Skeletal muscle tissue (tissue), 4 donors: Measurements from ENCODE around the gene KRTAP1-5. TPM values are rescaled to one million over a fixed set of nuclear protein-coding genes. Genes with fewer than 3 reads are reported as not detected.
"Not testable (repeated sequence)": the region's sequence is repeated elsewhere in the genome, so short reads cannot be mapped to it uniquely, and the experiment has no call there.

ENCODE experiments used
- H3K27ac ChIP-seq: one replicate; pipeline ENCODE4 v1.7.0; 2013; ENCODE audit warnings: mild to moderate bottlenecking, low read depth, low read length, inconsistent platforms
- H3K27me3 ChIP-seq, 3 donors: one replicate each; pipeline ENCODE4 v1.7.0; 2013; ENCODE audit warnings: low read length in 3 of 3; ENCODE audit not compliant: control insufficient read depth in 3 of 3, insufficient read depth in 3 of 3
- H3K36me3 ChIP-seq, 3 donors: one replicate each; pipeline ENCODE4 v1.7.0; 2013; ENCODE audit warnings: low read length in 3 of 3; ENCODE audit not compliant: control insufficient read depth in 3 of 3, insufficient read depth in 3 of 3
- H3K4me1 ChIP-seq, 3 donors: one replicate each; pipeline ENCODE4 v1.7.0; 2013; ENCODE audit warnings: low read length in 3 of 3, mild to moderate bottlenecking in 3 of 3; ENCODE audit not compliant: control insufficient read depth in 3 of 3, insufficient read depth in 3 of 3
- H3K4me3 ChIP-seq, 3 donors: one replicate each; pipeline ENCODE4 v1.7.0; 2013; ENCODE audit warnings: low read length in 3 of 3
- H3K9ac ChIP-seq, 3 donors: one replicate each; pipeline ENCODE4 v1.7.0; 2013; ENCODE audit warnings: low read length in 3 of 3, mild to moderate bottlenecking in 3 of 3, moderate library complexity in 2 of 3, low read depth in 1 of 3
- H3K9me3 ChIP-seq, 3 donors: one replicate each; pipeline ENCODE4 v1.7.0; 2013; ENCODE audit warnings: low read length in 3 of 3; ENCODE audit not compliant: control insufficient read depth in 3 of 3
- total RNA-seq: library from RNA; depleted of rRNA; stranded (reverse); fragments of >200 nt; gene quantifications from one replicate; pipeline ENCODE4 v1.2.3, GENCODE V29; 2014
- donor health status: Osteomylitis.

The KRTAP1-5 gene
- total RNA-seq, 1 donor from 2014 or later = not detected

DNA sequence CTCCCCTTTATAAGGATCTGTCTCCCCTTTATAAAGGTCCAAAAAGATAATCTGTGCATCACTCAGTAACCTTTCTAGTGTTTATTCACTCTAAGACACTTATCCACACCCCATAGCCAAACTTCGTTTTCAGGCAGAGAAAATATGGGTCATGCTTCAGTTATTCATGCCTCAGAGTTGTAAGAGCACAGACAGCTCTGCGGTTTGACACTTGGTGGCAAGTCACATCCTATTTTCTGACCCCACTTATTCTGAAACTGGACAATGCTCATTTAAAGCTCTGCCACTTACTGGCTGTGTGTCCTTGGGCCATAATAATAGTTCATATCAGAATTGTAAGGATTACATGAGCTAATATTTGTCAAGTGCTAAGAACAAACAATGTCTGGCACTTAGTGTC lies 22.1 kb upstream of the KRTAP1-5 start:
- H3K9me3 ChIP-seq = peaks cover 0 to 5% (median 0%) of the 10 kb centered on the region in 3 donors
- no peaks in the 10 kb centered on the region for H3K36me3 ChIP-seq
- H3K4me3 ChIP-seq = no peak overlapping the region
- H3K4me1 ChIP-seq = no peaks in the 10 kb centered on the region
- H3K27me3 ChIP-seq = peaks cover 11 to 27% (median 14%) of the 10 kb centered on the region in 3 donors
- H3K27ac ChIP-seq = no peak overlapping the region
- no peak overlapping the region for H3K9ac ChIP-seq

DNA sequence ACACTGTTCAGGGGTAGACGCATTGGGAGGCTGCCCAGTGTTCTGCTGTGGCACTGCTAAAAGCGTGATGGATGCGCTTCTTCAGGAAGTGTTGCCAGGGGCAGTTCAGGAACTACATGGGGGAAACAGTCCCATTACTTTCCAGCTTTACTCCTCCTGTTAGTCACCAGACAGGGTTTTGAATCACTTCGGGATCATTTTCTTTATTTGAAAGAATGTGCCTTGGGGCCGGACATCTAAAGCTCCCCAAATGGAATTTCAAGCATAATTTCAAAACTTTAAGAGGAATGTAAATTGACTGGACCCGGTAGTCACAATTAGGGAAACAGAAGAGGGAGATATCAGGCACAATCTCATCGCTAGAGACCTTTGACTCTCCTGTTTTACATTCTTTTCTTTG lies 21.4 kb upstream of the KRTAP1-5 start:
- Histone ChIP-seq H3K9ac (no peak overlapping the region), H3K27me3 (peaks cover 11 to 24% (median 14%) of the 10 kb centered on the region in 3 donors), H3K4me1 (no peaks in the 10 kb centered on the region), H3K4me3 (no peak overlapping the region), H3K9me3 (peaks cover 0 to 3% (median 0%) of the 10 kb centered on the region in 3 donors), H3K27ac (no peak overlapping the region), H3K36me3 (no peaks in the 10 kb centered on the region)

DNA sequence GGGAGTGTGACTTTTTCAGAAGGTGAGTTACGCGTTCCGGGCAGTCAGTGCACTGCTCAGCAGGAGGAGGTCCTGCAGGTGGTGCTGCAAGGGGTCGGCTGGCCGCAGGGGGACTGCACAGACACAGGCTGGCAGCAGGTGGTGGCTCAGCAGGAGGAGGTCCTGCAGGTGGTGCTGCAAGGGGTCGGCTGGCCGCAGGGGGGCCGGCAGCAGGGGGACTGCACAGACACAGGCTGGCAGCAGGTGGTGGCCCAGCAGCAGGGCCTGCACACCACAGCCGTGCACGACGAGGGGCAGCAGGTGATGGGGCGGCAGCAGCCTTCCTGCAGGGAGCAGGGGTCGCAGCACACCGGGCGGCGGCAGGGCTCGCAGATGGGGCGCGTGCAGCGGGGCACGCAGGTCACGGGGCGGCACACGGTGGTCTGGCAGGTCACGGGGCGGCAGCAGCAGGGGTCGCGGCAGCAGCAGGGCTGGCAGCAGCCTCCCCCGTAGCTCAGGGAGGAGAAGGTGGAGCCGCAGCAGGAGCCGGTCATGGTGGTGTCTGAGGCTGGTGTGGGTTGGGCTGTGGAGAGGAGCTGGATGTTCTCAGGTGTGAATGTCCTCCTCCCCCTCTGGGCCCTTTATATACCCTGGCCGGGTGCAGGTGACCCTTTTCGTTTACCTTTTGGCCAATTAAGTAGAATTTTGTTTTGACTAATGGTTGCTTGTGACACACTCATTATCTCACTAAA lies 19.9 kb upstream of the KRTAP1-5 start, which contains the start of gene KRTAP2-1:
KRTAP2-1 (minus strand) TSS at position 582 of the 731 bp plus-strand sequence; CDS start at position 533, 49 bp downstream.
- not testable (repeated sequence) for H3K4me3 ChIP-seq

DNA sequence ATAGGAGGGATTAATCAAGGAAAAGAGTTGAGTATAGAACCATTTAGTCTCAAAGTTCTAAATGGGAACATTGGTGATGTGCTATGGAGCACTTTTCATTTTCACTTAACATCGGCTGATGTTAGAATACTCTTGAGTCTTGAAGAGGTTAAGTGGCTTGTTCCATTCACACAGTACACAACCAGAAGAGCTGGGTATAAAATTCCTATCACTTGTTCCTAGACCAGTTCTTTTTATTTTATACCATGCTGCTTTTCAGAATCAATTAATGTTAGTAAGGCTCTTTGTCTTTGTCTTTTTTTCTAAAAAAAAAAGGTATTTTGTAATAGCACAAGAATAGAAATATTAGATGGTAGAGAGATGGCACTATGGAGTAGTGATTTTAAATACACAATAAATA lies 15.9 kb upstream of the KRTAP1-5 start:
- Histone ChIP-seq H3K4me1 (no peaks in the 10 kb centered on the region), H3K9ac (no peak overlapping the region), H3K27me3 (peaks cover 1 to 14% (median 5%) of the 10 kb centered on the region in 3 donors), H3K36me3 (no peaks in the 10 kb centered on the region), H3K27ac (no peak overlapping the region), H3K9me3 (no peaks in the 10 kb centered on the region), H3K4me3 (no peak overlapping the region)

More for the DNA sequence above, 19.9 kb upstream of the KRTAP1-5 start, which contains the start of gene KRTAP2-1:
- not testable (repeated sequence) for H3K36me3 ChIP-seq, H3K27ac ChIP-seq, H3K9me3 ChIP-seq, H3K9ac ChIP-seq, H3K4me1 ChIP-seq
- H3K27me3 ChIP-seq = peaks cover 11 to 24% (median 14%) of the 10 kb centered on the region in 3 donors

DNA sequence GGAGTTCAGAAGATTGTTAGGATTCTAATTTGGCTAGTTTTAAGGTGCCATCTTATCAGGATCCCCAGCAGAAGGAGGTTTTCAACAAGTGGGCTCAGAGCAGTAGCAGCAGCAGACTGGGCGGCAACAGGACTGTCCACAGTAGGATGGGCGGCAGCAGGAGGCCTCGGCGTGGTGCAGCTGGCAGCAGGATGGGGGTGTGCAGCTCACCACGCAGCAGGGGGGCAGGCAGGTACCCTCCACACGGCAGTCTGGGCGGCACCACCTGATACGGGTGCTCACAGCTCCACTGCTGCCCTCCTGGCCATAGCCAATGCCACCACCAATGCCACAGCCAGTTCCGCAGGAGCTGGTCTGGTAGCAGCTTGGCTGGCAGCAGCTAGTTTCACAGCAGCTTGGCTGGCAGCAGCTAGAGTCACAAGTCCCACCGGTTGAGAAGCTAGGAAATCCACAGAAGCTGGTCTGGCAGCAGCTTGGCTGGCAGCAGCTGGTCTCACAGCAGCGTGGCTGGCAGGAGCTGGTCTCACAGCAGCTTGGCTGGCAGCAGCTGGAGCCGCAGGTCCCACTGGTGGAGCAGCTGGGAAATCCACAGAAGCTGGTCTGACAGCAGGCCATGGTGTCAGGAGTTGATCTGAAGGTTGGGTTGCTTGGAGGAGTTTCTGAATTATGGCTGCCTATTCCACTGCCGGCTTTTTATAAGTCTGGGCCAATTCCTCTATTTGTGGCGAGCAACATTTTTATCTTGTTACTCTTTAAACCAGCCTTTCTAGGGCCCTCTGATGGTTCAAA lies 14.0 kb upstream of the KRTAP1-5 start, which contains the start of gene KRTAP1-1:
KRTAP1-1 (minus strand) TSS at position 668 of the 789 bp plus-strand sequence; CDS start at position 615, 53 bp downstream.
- H3K9ac ChIP-seq, H3K27me3 ChIP-seq, H3K27ac ChIP-seq, H3K4me3 ChIP-seq, H3K9me3 ChIP-seq, H3K36me3 ChIP-seq, H3K4me1 ChIP-seq: not testable (repeated sequence)

DNA sequence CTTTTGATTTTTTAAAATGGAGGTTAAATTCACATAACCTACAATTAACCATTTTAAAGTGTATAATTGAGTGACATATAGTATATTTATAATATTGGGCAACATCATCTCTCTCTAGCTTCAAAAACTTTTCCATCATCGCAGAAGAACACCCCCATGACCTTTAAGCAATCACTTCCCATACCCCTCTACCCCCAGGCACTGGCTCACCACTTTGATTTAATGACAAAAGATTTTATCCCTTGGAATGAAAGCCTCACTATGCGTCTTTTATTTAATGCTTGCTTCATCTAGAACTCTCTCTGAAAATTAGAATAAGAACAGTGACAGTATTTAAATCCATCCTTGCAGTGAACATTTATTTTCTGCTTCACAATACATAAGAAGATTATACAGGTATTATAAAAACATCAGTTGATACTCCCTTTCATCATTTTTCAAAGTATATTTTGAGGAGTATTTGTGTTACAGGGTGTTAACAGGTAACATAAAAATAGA lies 10.9 kb upstream of the KRTAP1-5 start:
- H3K27ac ChIP-seq = no peak overlapping the region

DNA sequence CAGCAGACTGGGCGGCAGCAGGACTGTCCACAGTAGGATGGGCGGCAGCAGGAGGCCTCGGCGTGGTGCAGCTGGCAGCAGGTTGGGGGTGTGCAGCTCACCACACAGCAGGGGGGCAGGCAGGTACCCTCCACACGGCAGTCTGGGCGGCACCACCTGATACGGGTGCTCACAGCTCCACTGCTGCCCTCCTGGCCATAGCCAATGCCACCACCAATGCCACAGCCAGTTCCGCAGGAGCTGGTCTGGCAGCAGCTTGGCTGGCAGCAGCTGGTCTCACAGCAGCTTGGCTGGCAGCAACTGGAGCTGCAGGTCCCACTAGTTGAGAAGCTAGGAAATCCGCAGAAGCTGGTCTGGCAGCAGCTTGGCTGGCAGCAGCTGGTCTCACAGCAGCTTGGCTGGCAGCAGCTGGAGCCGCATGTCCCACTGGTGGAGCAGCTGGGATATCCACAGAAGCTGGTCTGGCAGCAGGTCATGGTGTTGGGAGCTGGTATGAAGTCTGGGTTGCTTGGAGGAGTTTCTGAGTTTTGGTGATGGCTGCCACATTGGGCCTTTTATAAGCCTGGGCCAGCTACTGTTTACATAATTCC lies 7.4 kb upstream of the KRTAP1-5 start, which contains the start of gene KRTAP1-3:
KRTAP1-3 (minus strand) TSS at position 529 of the 590 bp plus-strand sequence; CDS start at position 476, 53 bp downstream.
- H3K9me3 ChIP-seq = not testable (repeated sequence)

More for the DNA sequence above, 10.9 kb upstream of the KRTAP1-5 start:
- H3K36me3 ChIP-seq = no peaks in the 10 kb centered on the region
- H3K4me1 ChIP-seq = no peaks in the 10 kb centered on the region
- no peak overlapping the region for H3K4me3 ChIP-seq
- H3K9me3 ChIP-seq = no peaks in the 10 kb centered on the region
- peaks cover 0 to 5% (median 3%) of the 10 kb centered on the region in 3 donors for H3K27me3 ChIP-seq
- no peak overlapping the region for H3K9ac ChIP-seq

DNA sequence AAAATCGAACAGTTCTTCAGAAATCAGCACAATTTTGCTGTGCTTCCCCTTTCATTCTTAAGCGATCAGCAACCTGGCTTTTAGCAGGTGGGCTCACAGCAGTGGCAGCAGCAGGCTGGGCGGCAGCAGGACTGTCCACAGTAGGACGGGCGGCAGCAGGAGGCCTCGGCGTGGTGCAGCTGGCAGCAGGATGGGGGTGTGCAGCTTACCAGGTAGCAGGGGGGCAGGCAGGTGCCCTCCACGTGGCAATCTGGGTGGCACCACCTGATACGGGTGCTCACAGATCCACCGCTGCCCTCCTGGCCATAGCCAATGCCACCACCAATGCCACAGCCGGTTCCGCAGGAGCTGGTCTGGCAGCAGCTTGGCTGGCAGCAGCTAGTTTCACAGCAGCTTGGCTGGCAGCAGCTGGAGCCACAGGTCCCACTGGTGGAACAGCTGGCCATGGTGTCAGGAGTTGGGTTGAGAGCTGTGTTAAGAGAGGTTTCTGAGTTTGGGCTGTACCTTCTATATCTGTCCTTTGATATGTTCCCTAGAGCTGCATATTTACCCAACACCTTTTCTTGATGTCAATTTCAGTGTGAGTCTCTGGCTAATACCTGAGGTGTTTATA lies 2.7 kb upstream of the KRTAP1-5 start, which contains the start of gene KRTAP1-4:
KRTAP1-4 (minus strand) TSS at position 563 of the 613 bp plus-strand sequence; CDS start at position 446, 117 bp downstream.
- Histone ChIP-seq H3K9me3 (no peaks in the 10 kb centered on the region), H3K4me1 (no peaks in the 10 kb centered on the region), H3K27me3 (peaks cover 11 to 21% (median 18%) of the 10 kb centered on the region in 3 donors), H3K9ac (no peak within 1 kb of the TSS), H3K27ac (no peak within 1 kb of the TSS), H3K36me3 (no peaks in the 10 kb centered on the region), H3K4me3 (no peak within 1 kb of the TSS)

More for the DNA sequence above, 7.4 kb upstream of the KRTAP1-5 start, which contains the start of gene KRTAP1-3:
- H3K9ac ChIP-seq, H3K27ac ChIP-seq, H3K4me1 ChIP-seq, H3K36me3 ChIP-seq, H3K4me3 ChIP-seq: not testable (repeated sequence)
- peaks cover 0 to 18% (median 11%) of the 10 kb centered on the region in 3 donors for H3K27me3 ChIP-seq

DNA sequence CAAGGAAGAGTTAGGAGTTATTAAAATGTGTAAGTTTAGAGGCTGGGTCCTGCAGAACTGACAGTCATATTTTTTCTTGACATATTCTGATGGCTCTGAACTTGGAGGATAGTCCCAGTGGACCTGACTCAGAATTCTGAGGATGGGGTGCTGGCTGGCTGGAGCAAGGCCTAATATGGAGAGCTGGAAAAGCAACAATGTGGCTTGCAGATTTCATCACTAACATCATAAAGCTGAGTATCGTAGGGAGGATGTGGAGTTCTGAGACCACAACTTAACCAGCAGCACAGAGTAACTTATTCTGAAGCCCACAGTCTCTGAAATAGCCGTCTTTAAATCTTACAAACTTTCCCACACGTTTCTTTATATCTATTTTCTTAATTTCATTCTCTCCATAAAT lies 2.3 kb downstream of the KRTAP1-5 start:
- no peaks in the 10 kb centered on the region for H3K9me3 ChIP-seq
- no peak overlapping the region for H3K27ac ChIP-seq
- H3K4me3 ChIP-seq = no peak overlapping the region
- H3K4me1 ChIP-seq = no peaks in the 10 kb centered on the region
- H3K27me3 ChIP-seq = peaks cover 11 to 13% (median 12%) of the 10 kb centered on the region in 3 donors
- no peak overlapping the region for H3K9ac ChIP-seq
- H3K36me3 ChIP-seq = no peaks in the 10 kb centered on the region
